ENCODE measurements around the gene CDH22.

CDH22 gene

GRCh38 chr20:46177768-46178167 is 130.5 kb downstream of the CDH22 start:
- TF ChIP-seq TAF1 (IDR thresholded peaks at IDR 0.05; ENCODE audit: borderline replicate concordance, insufficient read depth, low read length) = no peak
- no peak for TF ChIP-seq POLR2AphosphoS5 (IDR thresholded peaks at IDR 0.05; ENCODE audit: low read depth, low read length)
- no peak for TF ChIP-seq SIN3A (IDR thresholded peaks at IDR 0.05; ENCODE audit: borderline replicate concordance, insufficient read depth, low read length)
- TF ChIP-seq FOXP2 (optimal IDR thresholded peaks at IDR 0.05; ENCODE audit: borderline replicate concordance, extremely low read depth, extremely low read length, insufficient read depth) = no peak
- no peak for TF ChIP-seq REST (IDR thresholded peaks at IDR 0.05; ENCODE audit: insufficient read depth in 1 of 2, low read depth in 2 of 2, low read length in 2 of 2)

GRCh38 chr20:46176739-46177378 is 131.4 kb downstream of the CDH22 start:
- TF ChIP-seq SIN3A (IDR thresholded peaks at IDR 0.05; ENCODE audit: borderline replicate concordance, insufficient read depth, low read length) = no peak
- no peak for TF ChIP-seq POLR2AphosphoS5 (IDR thresholded peaks at IDR 0.05; ENCODE audit: low read depth, low read length)
- TF ChIP-seq TAF1 (IDR thresholded peaks at IDR 0.05; ENCODE audit: borderline replicate concordance, insufficient read depth, low read length) = no peak
- no peak for TF ChIP-seq FOXP2 (optimal IDR thresholded peaks at IDR 0.05; ENCODE audit: borderline replicate concordance, extremely low read depth, extremely low read length, insufficient read depth)
- TF ChIP-seq REST (IDR thresholded peaks at IDR 0.05; ENCODE audit: insufficient read depth in 1 of 2, low read depth in 2 of 2, low read length in 2 of 2) = no peak

GRCh38 chr20:46175127-46175494 is 133.2 kb downstream of the CDH22 start:
- TF ChIP-seq REST (IDR thresholded peaks at IDR 0.05; ENCODE audit: insufficient read depth in 1 of 2, low read depth in 2 of 2, low read length in 2 of 2) = no peak
- TF ChIP-seq TAF1 (IDR thresholded peaks at IDR 0.05; ENCODE audit: borderline replicate concordance, insufficient read depth, low read length) = no peak
- TF ChIP-seq FOXP2 (optimal IDR thresholded peaks at IDR 0.05; ENCODE audit: borderline replicate concordance, extremely low read depth, extremely low read length, insufficient read depth) = no peak
- TF ChIP-seq POLR2AphosphoS5 (IDR thresholded peaks at IDR 0.05; ENCODE audit: low read depth, low read length) = no peak
- TF ChIP-seq SIN3A (IDR thresholded peaks at IDR 0.05; ENCODE audit: borderline replicate concordance, insufficient read depth, low read length) = no peak

DNA sequence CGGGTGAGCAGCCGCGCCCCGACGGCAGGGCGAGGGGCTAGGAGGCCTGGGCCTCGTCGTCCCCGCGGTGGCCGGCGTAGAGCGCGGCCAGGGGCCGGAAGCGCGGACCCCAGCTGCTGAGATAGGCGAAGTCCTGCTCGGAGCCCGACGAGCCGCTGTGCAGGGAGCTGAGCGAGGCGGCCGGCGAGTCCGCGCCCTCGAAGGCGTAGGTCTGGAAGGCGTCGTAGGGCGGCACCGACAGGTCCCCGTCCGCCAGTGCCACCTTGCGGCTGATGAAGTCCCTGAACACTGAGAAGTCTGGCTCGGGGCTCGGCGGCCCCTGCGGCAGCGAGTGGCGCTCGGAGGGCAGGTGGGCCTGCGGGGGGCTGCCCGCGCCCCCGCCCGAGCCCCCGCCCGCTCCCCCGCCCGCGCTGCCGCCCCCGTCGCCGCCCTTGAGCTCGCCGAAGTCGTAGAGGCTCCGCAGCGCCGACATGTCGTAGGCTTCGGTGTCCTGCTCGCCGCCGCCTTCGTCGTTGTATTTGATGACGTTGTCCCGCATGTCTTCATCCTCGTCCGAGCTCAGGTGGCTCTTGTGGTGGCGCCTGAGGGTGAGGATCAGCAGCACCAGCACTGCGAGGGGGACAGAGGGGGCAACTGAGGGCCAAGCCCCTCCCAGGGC is 133.7 kb downstream of the CDH22 start:
- no peak for TF ChIP-seq REST (IDR thresholded peaks at IDR 0.05; ENCODE audit: insufficient read depth in 1 of 2, low read depth in 2 of 2, low read length in 2 of 2)
- TF ChIP-seq TAF1 (IDR thresholded peaks at IDR 0.05; ENCODE audit: borderline replicate concordance, insufficient read depth, low read length) = no peak
- TF ChIP-seq FOXP2 (optimal IDR thresholded peaks at IDR 0.05; ENCODE audit: borderline replicate concordance, extremely low read depth, extremely low read length, insufficient read depth) = no peak
- TF ChIP-seq SIN3A (IDR thresholded peaks at IDR 0.05; ENCODE audit: borderline replicate concordance, insufficient read depth, low read length) = no peak
- no peak for TF ChIP-seq POLR2AphosphoS5 (IDR thresholded peaks at IDR 0.05; ENCODE audit: low read depth, low read length)
